MM.1S (cell line): ENCODE measurements around the gene TTLL10.

ENCODE experiments used
- DNase-seq: peaks from one replicate; pipeline ENCODE4 v3.0.0-alpha.2; 2015
- H2AFZ ChIP-seq: fragments of 300-600 bp; sonication (generic); 2 replicates; pipeline ENCODE4 v1.6.0; 2016; ENCODE audit warnings: antibody characterized with exemption, low read length
- H3F3A ChIP-seq: fragments of 300-600 bp; sonication (generic); 2 replicates; pipeline ENCODE4 v1.6.1; 2016; ENCODE audit warnings: mild to moderate bottlenecking, antibody characterized with exemption, low read length, moderate library complexity, mixed read lengths; ENCODE audit not compliant: insufficient read depth
- H3K27ac ChIP-seq: fragments of 300-600 bp; sonication (generic); 2 replicates; pipeline ENCODE4 v1.5.1; 2016; ENCODE audit warnings: mild to moderate bottlenecking, low read length
- H3K27me3 ChIP-seq: fragments of 300-600 bp; sonication (generic); replicated peaks from 2 replicates; pipeline ENCODE4 v1.6.0; 2016; ENCODE audit warnings: low read length; ENCODE audit not compliant: insufficient read depth
- H3K36me3 ChIP-seq: fragments of 300-600 bp; sonication (generic); replicated peaks from 2 replicates; pipeline ENCODE4 v1.6.1; 2016; ENCODE audit warnings: mild to moderate bottlenecking, low read length, mixed read lengths; ENCODE audit not compliant: insufficient read depth
- H3K4me1 ChIP-seq: fragments of 300-600 bp; sonication (generic); 2 replicates; pipeline ENCODE4 v1.6.1; 2016; ENCODE audit warnings: low read length, mixed read lengths
- H3K4me2 ChIP-seq: fragments of 300-600 bp; sonication (generic); 2 replicates; pipeline ENCODE4 v1.6.0; 2016; ENCODE audit warnings: low read depth, low read length
- H3K4me3 ChIP-seq: fragments of 300-600 bp; sonication (generic); 2 replicates; pipeline ENCODE4 v1.5.1; 2016; ENCODE audit warnings: low read length, mixed read lengths
- H3K79me2 ChIP-seq: fragments of 300-600 bp; sonication (generic); 2 replicates; pipeline ENCODE4 v1.6.1; 2016; ENCODE audit warnings: mixed run types, low read length, mixed read lengths
- H3K9ac ChIP-seq: fragments of 300-600 bp; sonication (generic); 2 replicates; pipeline ENCODE4 v1.6.1; 2016; ENCODE audit warnings: low read length, mixed read lengths
- H3K9me2 ChIP-seq: fragments of 300-600 bp; sonication (generic); replicated peaks from 2 replicates; pipeline ENCODE4 v1.6.1; 2016; ENCODE audit warnings: mild to moderate bottlenecking, low read length, mixed read lengths; ENCODE audit not compliant: insufficient read depth
- H3K9me3 ChIP-seq: fragments of 300-600 bp; sonication (generic); replicated peaks from 2 replicates; pipeline ENCODE4 v1.6.1; 2016; ENCODE audit warnings: mild to moderate bottlenecking, low read length, mixed read lengths; ENCODE audit not compliant: insufficient read depth
- H4K20me1 ChIP-seq: fragments of 300-600 bp; sonication (generic); 2 replicates; pipeline ENCODE4 v1.6.1; 2016; ENCODE audit warnings: mild to moderate bottlenecking, low read length, moderate library complexity, mixed read lengths; ENCODE audit not compliant: insufficient read depth
- CTCF ChIP-seq: fragments of 300-600 bp; sonication (generic); IDR thresholded peaks from 2 replicates; pipeline ENCODE4 v1.5.1; 2016; ENCODE audit warnings: antibody characterized with exemption, low read length, mixed read lengths
- EZH2 ChIP-seq: fragments of 300-600 bp; sonication (generic); optimal IDR thresholded peaks from 2 replicates; pipeline ENCODE3; 2017; ENCODE audit warnings: low read depth, mild to moderate bottlenecking, antibody characterized with exemption, low read length, mixed read lengths
- EZH2phosphoT487 ChIP-seq: fragments of 300-600 bp; sonication (generic); IDR thresholded peaks from 2 replicates; pipeline ENCODE4 v1.6.1; 2018; ENCODE audit warnings: antibody characterized with exemption, low read length

The TTLL10 gene

GRCh38 chr1:1202831-1203560 is 29.3 kb downstream of the TTLL10 start:
- Histone ChIP-seq H3K4me3 (no peak overlapping the region), H3K79me2 (no peaks in the 10 kb centered on the region), H3K27ac (no peak overlapping the region), H3K9ac (no peak overlapping the region), H3K4me2 (no peak overlapping the region), H4K20me1 (no peaks in the 10 kb centered on the region), H3F3A (no peaks in the 10 kb centered on the region), H2AFZ (no peak overlapping the region), H3K36me3 (no peaks in the 10 kb centered on the region), H3K27me3 (peaks cover 74% of the 10 kb centered on the region), H3K4me1 (no peaks in the 10 kb centered on the region), H3K9me3 (no peaks in the 10 kb centered on the region), H3K9me2 (no peaks in the 10 kb centered on the region)
- DNase-seq, result no peak
- TF ChIP-seq EZH2phosphoT487 (no peak), CTCF (no peak), EZH2 (no peak)

- H3K79me2 ChIP-seq, result no peaks in the 10 kb centered on the region
- H3K36me3 ChIP-seq, result no peaks in the 10 kb centered on the region
- no peak overlapping the region for H3K4me2 ChIP-seq
- H4K20me1 ChIP-seq, result no peaks in the 10 kb centered on the region
- H3K4me3 ChIP-seq, result no peak overlapping the region
- no peak overlapping the region for H3K27ac ChIP-seq
- H3K27me3 ChIP-seq, result peaks cover 77% of the 10 kb centered on the region
- TF ChIP-seq CTCF, result no peak
- no peak for TF ChIP-seq EZH2
- no peak for TF ChIP-seq EZH2phosphoT487
- H2AFZ ChIP-seq, result no peak overlapping the region
- H3F3A ChIP-seq, result no peaks in the 10 kb centered on the region
- no peaks in the 10 kb centered on the region for H3K9me2 ChIP-seq
- H3K4me1 ChIP-seq, result no peaks in the 10 kb centered on the region
- no peaks in the 10 kb centered on the region for H3K9me3 ChIP-seq
- DNase-seq, result no peak
- H3K9ac ChIP-seq, result no peak overlapping the region
Measured at GRCh38 chr1:1203561-1204424, 30.1 kb downstream of the TTLL10 start.

GRCh38 chr1:1204425-1204920 is 30.8 kb downstream of the TTLL10 start:
- no peak for DNase-seq
- Histone ChIP-seq H3F3A (no peaks in the 10 kb centered on the region), H3K27ac (no peak overlapping the region), H3K9me3 (no peaks in the 10 kb centered on the region), H3K79me2 (no peaks in the 10 kb centered on the region), H3K4me1 (no peaks in the 10 kb centered on the region), H3K36me3 (no peaks in the 10 kb centered on the region), H3K4me3 (no peak overlapping the region), H3K9me2 (no peaks in the 10 kb centered on the region), H3K27me3 (peaks cover 81% of the 10 kb centered on the region), H4K20me1 (no peaks in the 10 kb centered on the region), H3K9ac (no peak overlapping the region), H3K4me2 (no peak overlapping the region), H2AFZ (no peak overlapping the region)
- TF ChIP-seq EZH2phosphoT487 (no peak), CTCF (no peak), EZH2 (no peak)
